ENCODE results near the gene LIPG. TPM values are rescaled to one million over a fixed set of nuclear protein-coding genes. Genes with fewer than 3 reads are reported as not detected.

Gene LIPG
- total RNA-seq, 1 donor from 2014 or later = 10.2 TPM

DNA sequence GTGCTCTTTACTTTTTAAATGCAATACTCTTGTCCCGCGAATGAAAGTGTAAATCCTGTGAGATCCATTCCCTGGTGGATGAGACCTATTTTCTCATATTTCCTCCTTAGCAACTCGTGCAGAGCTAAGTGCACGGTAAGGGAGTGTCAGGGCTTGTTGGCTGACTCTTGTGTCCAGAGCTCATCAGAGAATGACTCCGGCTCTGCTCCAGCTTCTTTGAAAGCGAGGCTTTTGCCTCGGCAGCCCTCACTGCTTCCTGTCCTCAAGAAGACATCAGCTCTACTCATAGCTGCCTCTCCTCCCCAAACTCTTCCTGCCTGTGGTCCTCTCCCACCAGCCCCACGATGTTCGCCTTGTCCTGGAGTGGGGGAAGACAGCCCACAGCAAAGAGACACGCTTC is 70.7 kb downstream of the LIPG start:
- Mint-ChIP-seq H3K4me1 (ENCODE audit: low read depth, unreplicated experiment) (peaks cover 3% of the 10 kb centered on the region), H3K9me3 (ENCODE audit: unreplicated experiment) (peaks cover 3% of the 10 kb centered on the region), H3K27ac (ENCODE audit: unreplicated experiment) (no peak overlapping the region), H3K27me3 (ENCODE audit: unreplicated experiment) (peaks cover 7% of the 10 kb centered on the region), H3K36me3 (ENCODE audit: unreplicated experiment) (peaks cover 5% of the 10 kb centered on the region), H3K4me3 (ENCODE audit: unreplicated experiment) (no peak overlapping the region)
- no peak for DNase-seq
- TF ChIP-seq, protein P1, sequence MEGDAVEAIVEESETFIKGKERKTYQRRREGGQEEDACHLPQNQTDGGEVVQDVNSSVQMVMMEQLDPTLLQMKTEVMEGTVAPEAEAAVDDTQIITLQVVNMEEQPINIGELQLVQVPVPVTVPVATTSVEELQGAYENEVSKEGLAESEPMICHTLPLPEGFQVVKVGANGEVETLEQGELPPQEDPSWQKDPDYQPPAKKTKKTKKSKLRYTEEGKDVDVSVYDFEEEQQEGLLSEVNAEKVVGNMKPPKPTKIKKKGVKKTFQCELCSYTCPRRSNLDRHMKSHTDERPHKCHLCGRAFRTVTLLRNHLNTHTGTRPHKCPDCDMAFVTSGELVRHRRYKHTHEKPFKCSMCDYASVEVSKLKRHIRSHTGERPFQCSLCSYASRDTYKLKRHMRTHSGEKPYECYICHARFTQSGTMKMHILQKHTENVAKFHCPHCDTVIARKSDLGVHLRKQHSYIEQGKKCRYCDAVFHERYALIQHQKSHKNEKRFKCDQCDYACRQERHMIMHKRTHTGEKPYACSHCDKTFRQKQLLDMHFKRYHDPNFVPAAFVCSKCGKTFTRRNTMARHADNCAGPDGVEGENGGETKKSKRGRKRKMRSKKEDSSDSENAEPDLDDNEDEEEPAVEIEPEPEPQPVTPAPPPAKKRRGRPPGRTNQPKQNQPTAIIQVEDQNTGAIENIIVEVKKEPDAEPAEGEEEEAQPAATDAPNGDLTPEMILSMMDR (IDR thresholded peaks at IDR 0.05; ENCODE audit: partially characterized antibody, unreplicated experiment) = no peak

DNA sequence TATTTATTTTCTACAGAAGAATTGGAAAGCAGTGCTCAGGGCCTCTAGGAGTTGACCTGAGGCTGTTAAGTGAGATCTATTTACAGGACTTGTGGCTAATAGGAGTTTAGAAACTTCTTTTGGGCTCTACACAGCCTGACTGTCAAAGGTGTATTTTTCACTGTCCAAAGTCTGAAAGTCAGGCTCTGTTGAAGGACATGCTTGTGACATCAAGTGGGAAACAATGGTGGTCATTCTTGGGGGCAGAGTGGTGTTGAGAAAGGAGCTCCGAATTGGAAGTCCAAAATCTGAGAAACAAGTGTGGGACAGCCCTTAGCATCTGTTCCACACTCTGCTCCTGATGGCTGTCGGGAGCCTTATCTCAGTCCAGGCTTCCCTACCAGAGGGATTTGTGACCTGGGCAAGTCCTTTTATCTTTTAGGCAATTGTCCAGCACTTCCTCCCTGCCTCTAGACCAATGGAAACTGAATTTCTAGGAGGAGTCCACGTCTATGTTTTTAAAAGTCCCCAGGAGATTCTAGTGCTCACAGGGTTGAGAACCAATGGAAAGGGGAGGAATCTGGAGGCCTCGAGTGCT is 76.4 kb downstream of the LIPG start:
- no peak overlapping the region for H3K4me3 Mint-ChIP-seq (ENCODE audit: unreplicated experiment)
- TF ChIP-seq, protein P1 (IDR thresholded peaks at IDR 0.05; ENCODE audit: partially characterized antibody, unreplicated experiment) = no peak

DNA sequence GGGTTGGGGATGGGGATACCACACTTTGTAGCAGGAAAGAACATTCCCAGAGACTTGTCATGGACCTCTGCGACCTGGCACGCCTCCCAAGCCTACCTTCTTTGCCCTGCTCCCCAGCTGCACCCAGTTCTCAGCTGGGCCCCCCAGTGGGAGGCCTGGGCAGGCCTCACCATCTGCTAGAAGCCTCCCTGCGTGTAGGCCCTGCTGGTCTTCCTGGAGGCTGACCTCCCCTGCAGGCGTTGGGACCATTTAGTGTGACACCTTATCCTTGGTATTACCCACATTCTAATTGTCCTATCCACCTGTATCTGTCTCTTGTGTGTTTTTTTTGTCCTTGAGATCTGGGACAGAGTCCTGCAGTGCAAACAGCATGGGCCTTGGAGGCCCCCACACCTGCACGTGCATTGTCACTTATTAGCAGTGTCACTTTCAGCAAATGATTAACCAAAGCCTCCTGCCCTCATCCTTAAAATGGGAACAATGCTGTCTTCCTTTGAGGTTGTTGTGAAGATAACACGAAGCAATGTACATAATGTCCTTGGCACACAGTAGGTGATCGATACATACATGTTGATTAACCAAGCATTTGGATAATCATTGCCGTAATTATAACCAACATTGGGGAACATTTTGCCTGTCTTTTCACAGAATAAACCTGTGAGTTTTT is 77.2 kb downstream of the LIPG start:
- Mint-ChIP-seq H3K27me3 (ENCODE audit: unreplicated experiment) (peaks cover 2% of the 10 kb centered on the region), H3K9me3 (ENCODE audit: unreplicated experiment) (no peaks in the 10 kb centered on the region), H3K4me3 (ENCODE audit: unreplicated experiment) (no peak overlapping the region), H3K27ac (ENCODE audit: unreplicated experiment) (no peak overlapping the region), H3K4me1 (ENCODE audit: low read depth, unreplicated experiment) (peaks cover 2% of the 10 kb centered on the region), H3K36me3 (ENCODE audit: unreplicated experiment) (no peaks in the 10 kb centered on the region)
- TF ChIP-seq, protein P1 (IDR thresholded peaks at IDR 0.05; ENCODE audit: partially characterized antibody, unreplicated experiment) = no peak
- no peak for DNase-seq

More for the DNA sequence above, 76.4 kb downstream of the LIPG start:
- peaks cover 2% of the 10 kb centered on the region for H3K27me3 Mint-ChIP-seq (ENCODE audit: unreplicated experiment)
- no peak overlapping the region for H3K27ac Mint-ChIP-seq (ENCODE audit: unreplicated experiment)
- DNase-seq = no peak
- H3K9me3 Mint-ChIP-seq (ENCODE audit: unreplicated experiment) = no peaks in the 10 kb centered on the region
- H3K36me3 Mint-ChIP-seq (ENCODE audit: unreplicated experiment) = no peaks in the 10 kb centered on the region
- H3K4me1 Mint-ChIP-seq (ENCODE audit: low read depth, unreplicated experiment) = peaks cover 2% of the 10 kb centered on the region

DNA sequence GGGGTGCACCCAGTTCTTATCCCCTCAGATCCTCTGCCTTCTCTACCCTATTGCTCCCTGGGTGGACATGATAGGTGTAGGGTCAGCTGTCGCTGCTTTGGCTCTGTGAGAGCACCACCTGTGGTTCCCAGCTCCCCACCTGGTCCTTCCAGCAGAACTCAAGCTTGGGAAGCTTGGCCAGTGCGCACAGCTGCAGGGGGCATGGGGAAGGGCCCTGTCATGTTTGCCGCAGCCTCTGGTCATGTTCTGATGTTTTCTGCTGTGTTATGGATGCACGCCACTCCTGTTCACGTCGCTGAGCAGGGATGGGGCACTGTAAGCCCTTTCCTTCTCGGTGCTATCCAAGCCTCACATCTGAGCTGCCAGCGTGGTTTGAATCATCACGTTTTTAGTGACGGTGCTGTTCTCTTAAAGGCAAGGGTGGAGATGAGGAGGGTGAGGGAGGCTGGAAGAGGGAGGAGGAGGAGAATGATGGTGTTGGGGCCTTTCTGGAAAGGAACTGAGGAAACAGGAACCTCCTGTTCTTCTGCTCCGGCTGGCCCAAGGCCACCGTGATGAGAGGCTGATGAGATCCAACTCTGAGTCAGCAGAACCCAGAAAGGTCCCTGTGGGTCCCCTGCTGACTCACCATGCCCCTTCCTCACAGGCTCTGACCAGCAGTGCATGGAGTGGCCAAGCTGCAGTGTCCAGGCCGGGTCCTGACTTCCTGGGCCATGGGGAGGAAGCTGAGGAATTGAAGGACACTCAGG is 78.0 kb downstream of the LIPG start:
- Mint-ChIP-seq H3K4me1 (ENCODE audit: low read depth, unreplicated experiment) (peaks cover 2% of the 10 kb centered on the region), H3K9me3 (ENCODE audit: unreplicated experiment) (no peaks in the 10 kb centered on the region), H3K4me3 (ENCODE audit: unreplicated experiment) (no peak overlapping the region), H3K36me3 (ENCODE audit: unreplicated experiment) (no peaks in the 10 kb centered on the region), H3K27ac (ENCODE audit: unreplicated experiment) (no peak overlapping the region), H3K27me3 (ENCODE audit: unreplicated experiment) (peaks cover 2% of the 10 kb centered on the region)
- no peak for DNase-seq
- TF ChIP-seq, protein P1 (IDR thresholded peaks at IDR 0.05; ENCODE audit: partially characterized antibody, unreplicated experiment) = no peak

DNA sequence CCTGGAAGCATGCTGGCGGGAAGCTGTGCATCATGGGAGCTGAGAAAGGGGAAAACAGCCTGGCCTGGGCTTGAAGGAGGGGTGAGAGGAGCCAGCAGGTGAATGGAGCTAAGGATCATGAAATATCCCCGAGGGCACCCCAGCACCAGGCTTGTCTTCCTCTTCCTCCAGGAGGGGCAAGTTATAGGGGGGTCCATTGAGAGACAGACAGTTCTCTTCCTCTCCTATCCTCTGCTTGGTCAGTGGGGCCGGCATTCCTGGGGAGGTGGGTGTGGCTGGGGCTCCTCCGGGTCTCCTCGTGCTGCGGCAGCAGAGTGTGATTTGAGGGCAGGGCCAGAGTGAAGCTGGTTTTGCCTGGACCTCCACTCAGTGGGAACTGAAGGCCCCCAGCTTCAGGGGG is 78.9 kb downstream of the LIPG start:
- Mint-ChIP-seq H3K36me3 (ENCODE audit: unreplicated experiment) (no peaks in the 10 kb centered on the region), H3K4me1 (ENCODE audit: low read depth, unreplicated experiment) (peaks cover 2% of the 10 kb centered on the region), H3K27ac (ENCODE audit: unreplicated experiment) (no peak overlapping the region), H3K4me3 (ENCODE audit: unreplicated experiment) (no peak overlapping the region), H3K27me3 (ENCODE audit: unreplicated experiment) (peaks cover 2% of the 10 kb centered on the region), H3K9me3 (ENCODE audit: unreplicated experiment) (no peaks in the 10 kb centered on the region)
- TF ChIP-seq, protein P1 (IDR thresholded peaks at IDR 0.05; ENCODE audit: partially characterized antibody, unreplicated experiment) = no peak
- no peak for DNase-seq

All from glutamatergic neuron (in vitro differentiated cells).